PC-9 (cell line): ENCODE data around the gene UBE2E2. TPM values are rescaled to one million over a fixed set of nuclear protein-coding genes. Genes with fewer than 3 reads are reported as not detected.

Experiments
- BruUV-seq: library from RNA; stranded (reverse); fragments of 400-500 nt; replicated peaks from 2 replicates; lab custom pipeline; 2021; lab: Mats Ljungman, UMichigan
- CTCF ChIA-PET: fragments of 300-600 bp; sonication (Branson Sonifier 250); formaldehyde crosslinking; loops from one replicate; lab custom pipeline; 2022; ENCODE audit warnings: antibody characterized with exemption; lab: Charles Lee
- POLR2A ChIA-PET: fragments of 300-600 bp; sonication (Branson Sonifier 250); formaldehyde crosslinking; loops from one replicate; lab custom pipeline; 2022; ENCODE audit warnings: antibody characterized with exemption; ENCODE audit not compliant: unreplicated experiment; lab: Charles Lee
- DNase-seq, 2 experiments: peaks; one replicate each; pipeline versions ENCODE4 v3.0.0 to v3.0.0-alpha.2; 2015 to 2022; ENCODE audit warnings: mixed read lengths in 1 of 2
- H2AFZ ChIP-seq: fragments of 200-600 bp; sonication (generic); 2 replicates; pipeline ENCODE4 v1.8.1; 2017; ENCODE audit warnings: antibody characterized with exemption
- H3F3A ChIP-seq: fragments of 200-600 bp; sonication (generic); 2 replicates; pipeline ENCODE4 v1.8.1; 2017; ENCODE audit warnings: antibody characterized with exemption, mild to moderate bottlenecking, low read depth; ENCODE audit not compliant: insufficient read depth
- H3K27ac ChIP-seq: fragments of 200-600 bp; sonication (generic); 2 replicates; pipeline ENCODE4 v1.6.1; 2016; ENCODE audit warnings: mixed run types
- H3K27me3 ChIP-seq: fragments of 200-600 bp; sonication (generic); 2 replicates; pipeline ENCODE4 v1.6.1; 2016; ENCODE audit warnings: low read depth, mixed run types; ENCODE audit not compliant: insufficient read depth
- H3K36me3 ChIP-seq: fragments of 200-600 bp; sonication (generic); 2 replicates; pipeline ENCODE4 v1.6.1; 2016; ENCODE audit warnings: low read depth, mixed run types
- H3K4me1 ChIP-seq: fragments of 200-600 bp; sonication (generic); replicated peaks from 2 replicates; pipeline ENCODE4 v1.6.1; 2016; ENCODE audit warnings: mixed run types; ENCODE audit not compliant: insufficient read depth
- H3K4me2 ChIP-seq: fragments of 200-600 bp; sonication (generic); 2 replicates; pipeline ENCODE4 v1.6.1; 2017; ENCODE audit warnings: mixed run types
- H3K4me3 ChIP-seq: fragments of 200-600 bp; sonication (generic); 2 replicates; pipeline ENCODE4 v1.6.1; 2016; ENCODE audit warnings: mixed run types
- H3K79me2 ChIP-seq: fragments of 200-600 bp; sonication (generic); 2 replicates; pipeline ENCODE4 v1.6.1; 2017; ENCODE audit warnings: low read depth, mixed run types
- H3K9me2 ChIP-seq: fragments of 200-600 bp; sonication (generic); 2 replicates; pipeline ENCODE4 v1.8.1; 2017; ENCODE audit warnings: mild to moderate bottlenecking; ENCODE audit not compliant: insufficient read depth
- H3K9me3 ChIP-seq: fragments of 200-600 bp; sonication (generic); 2 replicates; pipeline ENCODE4 v1.8.1; 2016; ENCODE audit warnings: low read depth; ENCODE audit not compliant: insufficient read depth
- H4K20me1 ChIP-seq: fragments of 200-600 bp; sonication (generic); 2 replicates; pipeline ENCODE4 v1.8.1; 2017; ENCODE audit not compliant: insufficient read depth
- EZH2 ChIP-seq: fragments of 200-600 bp; sonication (generic); IDR thresholded peaks from 2 replicates; pipeline ENCODE4 v1.8.0; 2017; ENCODE audit warnings: antibody characterized with exemption, low read depth
- intact Hi-C: fragments of 100-400 bp; cut with micrococcal nuclease; formaldehyde crosslinking; loops from one replicate; pipeline ENCODE4 v1.10.0; 2022; ENCODE audit not compliant: unreplicated experiment
- total RNA-seq: library from RNA; stranded (reverse); gene quantifications from 2 replicates; pipeline ENCODE4 v1.2.3, GENCODE V29; 2021
- TF ChIP-seq, protein P1 (sequence below): fragments of 200-600 bp; sonication (generic); conservative IDR thresholded peaks from 2 replicates; pipeline ENCODE4 v1.6.1; 2017; ENCODE audit warnings: mixed run types, antibody characterized with exemption, mild to moderate bottlenecking, moderate library complexity

Gene UBE2E2
- total RNA-seq, 1 experiment from 2014 or later: 48.7 TPM

DNA sequence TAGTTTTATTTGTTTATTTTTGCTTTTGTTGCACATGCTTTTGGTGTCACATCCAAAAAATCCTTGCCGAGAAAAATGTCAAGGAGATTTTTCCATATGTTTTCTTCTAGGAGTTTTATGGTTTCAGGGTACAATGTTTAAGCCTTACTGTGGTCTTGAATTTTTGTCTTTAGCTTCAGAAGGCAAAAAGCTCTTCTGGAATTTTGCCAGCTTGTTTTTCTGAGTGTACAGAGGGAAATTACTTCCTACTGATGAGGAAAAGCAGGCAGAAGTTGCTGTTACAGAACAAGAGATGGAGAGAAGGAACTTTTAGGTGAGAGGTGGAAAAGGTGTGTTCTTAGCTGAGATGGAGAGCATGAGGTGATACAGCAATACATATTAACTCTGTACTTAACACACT lies 59.6 kb downstream of the UBE2E2 start:
- H2AFZ ChIP-seq: no peak overlapping the region
- no TSS peak for BruUV-seq
- ChIA-PET CTCF (no interaction called here), POLR2A (no interaction called here)
- no peak overlapping the region for H3K27ac ChIP-seq
- H3K9me3 ChIP-seq: 0 out of 2 replicates have a peak, but pooled peaks cover 5% of the 10 kb centered on the region
- TF ChIP-seq EZH2: no peak
- TF ChIP-seq, protein P1, sequence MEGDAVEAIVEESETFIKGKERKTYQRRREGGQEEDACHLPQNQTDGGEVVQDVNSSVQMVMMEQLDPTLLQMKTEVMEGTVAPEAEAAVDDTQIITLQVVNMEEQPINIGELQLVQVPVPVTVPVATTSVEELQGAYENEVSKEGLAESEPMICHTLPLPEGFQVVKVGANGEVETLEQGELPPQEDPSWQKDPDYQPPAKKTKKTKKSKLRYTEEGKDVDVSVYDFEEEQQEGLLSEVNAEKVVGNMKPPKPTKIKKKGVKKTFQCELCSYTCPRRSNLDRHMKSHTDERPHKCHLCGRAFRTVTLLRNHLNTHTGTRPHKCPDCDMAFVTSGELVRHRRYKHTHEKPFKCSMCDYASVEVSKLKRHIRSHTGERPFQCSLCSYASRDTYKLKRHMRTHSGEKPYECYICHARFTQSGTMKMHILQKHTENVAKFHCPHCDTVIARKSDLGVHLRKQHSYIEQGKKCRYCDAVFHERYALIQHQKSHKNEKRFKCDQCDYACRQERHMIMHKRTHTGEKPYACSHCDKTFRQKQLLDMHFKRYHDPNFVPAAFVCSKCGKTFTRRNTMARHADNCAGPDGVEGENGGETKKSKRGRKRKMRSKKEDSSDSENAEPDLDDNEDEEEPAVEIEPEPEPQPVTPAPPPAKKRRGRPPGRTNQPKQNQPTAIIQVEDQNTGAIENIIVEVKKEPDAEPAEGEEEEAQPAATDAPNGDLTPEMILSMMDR: no peak
- no peak overlapping the region for H3K4me3 ChIP-seq
- H3K27me3 ChIP-seq: no peaks in the 10 kb centered on the region
- intact Hi-C loops: no loop called here
- peaks cover 31% of the 10 kb centered on the region for H3K79me2 ChIP-seq
- H3F3A ChIP-seq: no peaks in the 10 kb centered on the region
- peaks cover 7% of the 10 kb centered on the region; the same call in 1 of the 2 replicates for H4K20me1 ChIP-seq
- DNase-seq: no peak
- no peak overlapping the region for H3K4me2 ChIP-seq
- H3K9me2 ChIP-seq: no peaks in the 10 kb centered on the region
- no peaks in the 10 kb centered on the region for H3K4me1 ChIP-seq
- no peaks in the 10 kb centered on the region for H3K36me3 ChIP-seq

DNA sequence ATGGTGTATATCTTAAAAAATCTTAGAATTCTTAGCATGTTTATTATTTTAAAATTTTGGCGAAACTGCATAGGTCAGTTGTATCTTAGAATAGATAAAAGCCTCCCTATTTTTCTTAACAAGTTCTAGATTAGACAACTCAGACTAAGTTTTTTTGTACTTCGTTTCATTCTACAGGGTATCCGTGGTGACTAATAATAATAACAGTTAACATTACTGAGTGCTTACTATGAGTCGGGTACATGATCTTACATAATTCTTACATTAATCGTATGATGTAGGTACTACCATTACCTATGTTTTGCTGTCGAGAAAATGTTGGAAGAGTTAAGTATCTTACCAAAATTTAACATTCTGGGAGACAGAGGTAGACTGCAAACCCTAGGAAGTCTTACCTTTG lies 60.7 kb downstream of the UBE2E2 start:
- Histone ChIP-seq H3K27ac (no peak overlapping the region), H3K36me3 (no peaks in the 10 kb centered on the region), H3K4me3 (no peak overlapping the region), H4K20me1 (peaks cover 7% of the 10 kb centered on the region; the same call in 1 of the 2 replicates), H3F3A (no peaks in the 10 kb centered on the region), H3K79me2 (peaks cover 22% of the 10 kb centered on the region), H2AFZ (no peak overlapping the region), H3K4me2 (no peak overlapping the region), H3K4me1 (no peaks in the 10 kb centered on the region), H3K9me3 (0 out of 2 replicates have a peak, but pooled peaks cover 5% of the 10 kb centered on the region), H3K9me2 (no peaks in the 10 kb centered on the region), H3K27me3 (no peaks in the 10 kb centered on the region)
- no peak for TF ChIP-seq EZH2
- TF ChIP-seq, protein P1: no peak
- no TSS peak for BruUV-seq
- POLR2A ChIA-PET: no interaction called here
- no peak for DNase-seq
- CTCF ChIA-PET: no interaction called here
- intact Hi-C loops: no loop called here

DNA sequence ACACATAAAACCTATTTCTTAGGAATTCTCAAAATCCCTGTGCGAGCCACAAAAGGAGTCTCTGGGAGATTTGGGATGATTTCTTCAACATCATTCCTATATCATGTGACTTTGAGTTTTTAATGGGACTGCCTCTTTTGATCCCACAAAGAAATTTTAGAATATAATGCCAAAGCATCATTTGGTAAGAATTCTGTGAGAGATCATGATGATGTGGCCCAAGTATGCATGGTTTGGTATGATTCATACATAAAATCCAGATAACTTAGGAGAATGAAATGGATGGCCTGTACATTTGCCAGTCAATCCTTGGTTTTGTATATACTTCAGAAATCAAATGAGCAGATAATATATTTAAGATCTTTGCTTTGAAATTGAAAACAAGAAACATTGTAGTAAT lies 61.3 kb downstream of the UBE2E2 start:
- Histone ChIP-seq H3K9me2 (no peaks in the 10 kb centered on the region), H4K20me1 (peaks cover 7% of the 10 kb centered on the region; the same call in 1 of the 2 replicates), H3K4me1 (no peaks in the 10 kb centered on the region), H3K9me3 (0 out of 2 replicates have a peak, but pooled peaks cover 5% of the 10 kb centered on the region), H3F3A (no peaks in the 10 kb centered on the region), H3K79me2 (peaks cover 16% of the 10 kb centered on the region), H2AFZ (no peak overlapping the region), H3K4me2 (no peak overlapping the region), H3K27ac (no peak overlapping the region), H3K4me3 (no peak overlapping the region), H3K27me3 (no peaks in the 10 kb centered on the region), H3K36me3 (no peaks in the 10 kb centered on the region)
- no peak for DNase-seq
- no peak for TF ChIP-seq EZH2
- TF ChIP-seq, protein P1: no peak
- intact Hi-C loops: no loop called here
- ChIA-PET CTCF (no interaction called here), POLR2A (no interaction called here)
- BruUV-seq: no TSS peak
